T-helper 1 cell treated with Interleukin-12 subunit alpha and Interleukin-12 subunit beta and Interleukin-4 antibody, amounts not matched to agents 30 μg/mL and 1 μg/mL, for 36 hours (primary cell): ENCODE measurements around the gene VAV1.
"Not testable (repeated sequence)": the region's sequence is repeated elsewhere in the genome, so short reads cannot be mapped to it uniquely, and the experiment has no call there.

ENCODE experiments used
- H3K27ac Mint-ChIP-seq: one replicate; pipeline ENCODE4 v1.8.0; 2021; ENCODE audit warnings: mild to moderate bottlenecking, mixed read lengths
- H3K27me3 Mint-ChIP-seq: one replicate; pipeline ENCODE4 v1.8.0; 2021; ENCODE audit warnings: low read depth, mixed read lengths
- H3K36me3 Mint-ChIP-seq: one replicate; pipeline ENCODE4 v1.8.0; 2021; ENCODE audit warnings: low read depth, mixed read lengths
- H3K4me1 Mint-ChIP-seq: one replicate; pipeline ENCODE4 v1.8.0; 2021; ENCODE audit warnings: low read depth, mixed read lengths
- H3K4me3 Mint-ChIP-seq: one replicate; pipeline ENCODE4 v1.8.0; 2021; ENCODE audit warnings: mild to moderate bottlenecking, moderate library complexity, mixed read lengths
- H3K9me3 Mint-ChIP-seq: one replicate; pipeline ENCODE4 v1.8.0; 2021; ENCODE audit warnings: mixed read lengths

The VAV1 gene

GRCh38 chr19:6869151-6869882, 96.8 kb downstream of the VAV1 start:
- H3K4me1 Mint-ChIP-seq, H3K36me3 Mint-ChIP-seq: not testable (repeated sequence)
- peaks cover 12% of the 10 kb centered on the region for H3K9me3 Mint-ChIP-seq

GRCh38 chr19:6873708-6874431, 101.4 kb downstream of the VAV1 start:
- Mint-ChIP-seq H3K27me3 (peaks cover 7% of the 10 kb centered on the region), H3K36me3 (peaks cover 6% of the 10 kb centered on the region), H3K4me1 (peaks cover 4% of the 10 kb centered on the region), H3K27ac (no peak overlapping the region), H3K9me3 (peaks cover 12% of the 10 kb centered on the region), H3K4me3 (no peak overlapping the region)

More at GRCh38 chr19:6869151-6869882, 96.8 kb downstream of the VAV1 start:
- not testable (repeated sequence) for H3K4me3 Mint-ChIP-seq, H3K27me3 Mint-ChIP-seq
- peak overlapping the region; percentile 3 for H3K27ac Mint-ChIP-seq

- peaks cover 6% of the 10 kb centered on the region for H3K36me3 Mint-ChIP-seq
- peaks cover 13% of the 10 kb centered on the region for H3K27me3 Mint-ChIP-seq
- peaks cover 12% of the 10 kb centered on the region for H3K9me3 Mint-ChIP-seq
- H3K4me1 Mint-ChIP-seq = peaks cover 4% of the 10 kb centered on the region
- H3K4me3 Mint-ChIP-seq = no peak overlapping the region
- H3K27ac Mint-ChIP-seq = no peak overlapping the region
These were observed 102.7 kb downstream of the VAV1 start for GRCh38 chr19:6875218-6875617.

GRCh38 chr19:6876748-6877147, 104.2 kb downstream of the VAV1 start:
- no peak overlapping the region for H3K27ac Mint-ChIP-seq
- peaks cover 8% of the 10 kb centered on the region for H3K9me3 Mint-ChIP-seq
- H3K4me3 Mint-ChIP-seq = no peak overlapping the region
- peaks cover 4% of the 10 kb centered on the region for H3K4me1 Mint-ChIP-seq
- peaks cover 4% of the 10 kb centered on the region for H3K36me3 Mint-ChIP-seq
- peaks cover 13% of the 10 kb centered on the region for H3K27me3 Mint-ChIP-seq

GRCh38 chr19:6877766-6878165, 105.3 kb downstream of the VAV1 start:
- no peak overlapping the region for H3K4me3 Mint-ChIP-seq
- peaks cover 1% of the 10 kb centered on the region for H3K4me1 Mint-ChIP-seq
- no peak overlapping the region for H3K27ac Mint-ChIP-seq
- peaks cover 3% of the 10 kb centered on the region for H3K9me3 Mint-ChIP-seq
- peaks cover 13% of the 10 kb centered on the region for H3K27me3 Mint-ChIP-seq
- H3K36me3 Mint-ChIP-seq = peaks cover 4% of the 10 kb centered on the region

- peaks cover 35% of the 10 kb centered on the region for H3K4me1 Mint-ChIP-seq
- peaks cover 17% of the 10 kb centered on the region for H3K9me3 Mint-ChIP-seq
- no peak overlapping the region for H3K4me3 Mint-ChIP-seq
- H3K36me3 Mint-ChIP-seq = peaks cover 11% of the 10 kb centered on the region
- H3K27ac Mint-ChIP-seq = no peak overlapping the region
- no peaks in the 10 kb centered on the region for H3K27me3 Mint-ChIP-seq
These were observed 113.9 kb downstream of the VAV1 start for GRCh38 chr19:6886277-6886897.

GRCh38 chr19:6887316-6887715, 114.8 kb downstream of the VAV1 start, which contains the start of gene ADGRE1:
Gene ADGRE1 (plus strand): TSS chr19:6887579. CDS start chr19:6887609, 30 bp downstream.
- peaks cover 43% of the 10 kb centered on the region for H3K4me1 Mint-ChIP-seq
- no peaks in the 10 kb centered on the region for H3K27me3 Mint-ChIP-seq
- peaks cover 17% of the 10 kb centered on the region for H3K36me3 Mint-ChIP-seq
- peak within 1 kb of the TSS; percentile 69 for H3K27ac Mint-ChIP-seq
- peak within 1 kb of the TSS; percentile 54 for H3K4me3 Mint-ChIP-seq
- peaks cover 25% of the 10 kb centered on the region for H3K9me3 Mint-ChIP-seq

GRCh38 chr19:6888967-6889366, 116.5 kb downstream of the VAV1 start:
- peaks cover 29% of the 10 kb centered on the region for H3K36me3 Mint-ChIP-seq
- H3K9me3 Mint-ChIP-seq = peaks cover 38% of the 10 kb centered on the region
- peak overlapping the region; percentile 32 for H3K27ac Mint-ChIP-seq
- peak overlapping the region; percentile 13 for H3K4me3 Mint-ChIP-seq
- H3K4me1 Mint-ChIP-seq = peaks cover 52% of the 10 kb centered on the region
- no peaks in the 10 kb centered on the region for H3K27me3 Mint-ChIP-seq

- Mint-ChIP-seq H3K9me3 (peaks cover 51% of the 10 kb centered on the region), H3K27ac (peak overlapping the region; percentile 89), H3K27me3 (no peaks in the 10 kb centered on the region), H3K4me1 (peaks cover 56% of the 10 kb centered on the region), H3K36me3 (peaks cover 38% of the 10 kb centered on the region), H3K4me3 (peak overlapping the region; percentile 52)
These were observed 117.9 kb downstream of the VAV1 start for GRCh38 chr19:6890401-6890913.

- Mint-ChIP-seq H3K36me3 (peaks cover 40% of the 10 kb centered on the region), H3K27ac (peak overlapping the region; percentile 89), H3K9me3 (peaks cover 56% of the 10 kb centered on the region), H3K27me3 (no peaks in the 10 kb centered on the region), H3K4me1 (peaks cover 56% of the 10 kb centered on the region), H3K4me3 (peak overlapping the region; percentile 52)
These were observed 118.4 kb downstream of the VAV1 start for GRCh38 chr19:6890938-6891337.

GRCh38 chr19:6891761-6892385, 119.4 kb downstream of the VAV1 start:
- Mint-ChIP-seq H3K36me3 (peaks cover 43% of the 10 kb centered on the region), H3K4me1 (peaks cover 54% of the 10 kb centered on the region), H3K4me3 (peak overlapping the region; percentile 59), H3K27ac (peak overlapping the region; percentile 89), H3K27me3 (no peaks in the 10 kb centered on the region), H3K9me3 (peaks cover 59% of the 10 kb centered on the region)

GRCh38 chr19:6894313-6894712, 121.8 kb downstream of the VAV1 start:
- Mint-ChIP-seq H3K36me3 (peaks cover 46% of the 10 kb centered on the region), H3K4me3 (no peak overlapping the region), H3K27ac (no peak overlapping the region), H3K9me3 (peaks cover 62% of the 10 kb centered on the region), H3K4me1 (peaks cover 36% of the 10 kb centered on the region), H3K27me3 (no peaks in the 10 kb centered on the region)

GRCh38 chr19:6903446-6903845, 130.9 kb downstream of the VAV1 start:
- Mint-ChIP-seq H3K36me3 (peaks cover 32% of the 10 kb centered on the region), H3K4me3 (no peak overlapping the region), H3K27ac (no peak overlapping the region), H3K4me1 (no peaks in the 10 kb centered on the region), H3K9me3 (peaks cover 49% of the 10 kb centered on the region), H3K27me3 (no peaks in the 10 kb centered on the region)

- no peak overlapping the region for H3K4me3 Mint-ChIP-seq
- H3K36me3 Mint-ChIP-seq = peaks cover 21% of the 10 kb centered on the region
- H3K4me1 Mint-ChIP-seq = peaks cover 1% of the 10 kb centered on the region
- H3K9me3 Mint-ChIP-seq = peaks cover 33% of the 10 kb centered on the region
- H3K27me3 Mint-ChIP-seq = no peaks in the 10 kb centered on the region
- no peak overlapping the region for H3K27ac Mint-ChIP-seq
These were observed 134.1 kb downstream of the VAV1 start for GRCh38 chr19:6906559-6907060.
